Psoas muscle (tissue), 8 donors: Measurements from ENCODE around the gene GRM2. TPM values are rescaled to one million over a fixed set of nuclear protein-coding genes. Genes with fewer than 3 reads are reported as not detected.
"Not testable (repeated sequence)": the region's sequence is repeated elsewhere in the genome, so short reads cannot be mapped to it uniquely, and the experiment has no call there.

Experiments
- ATAC-seq, 4 donors: fragments of 200-7000 bp; cut with Tn5 transposase; one replicate each; pipeline ENCODE4 v1.9.1; 2020; ENCODE audit warnings: moderate library complexity in 3 of 4, mild to moderate bottlenecking in 2 of 4
- DNase-seq, 2 donors: peaks; one replicate each; pipeline ENCODE4 v3.0.0-alpha.2; 2020
- H3K27ac ChIP-seq: fragments of 200-600 bp; one replicate; pipeline ENCODE4 v1.8.0; 2022
- H3K27me3 ChIP-seq, 3 donors: fragments of 200-600 bp in 1 of 3; one replicate each; pipeline versions ENCODE4 v1.6.1 to v1.8.0; 2013 to 2022; ENCODE audit warnings: low read length in 2 of 3, mild to moderate bottlenecking in 2 of 3, moderate library complexity in 1 of 3; ENCODE audit not compliant: insufficient read depth in 3 of 3
- H3K36me3 ChIP-seq, 2 donors: fragments of 200-600 bp in 1 of 2; one replicate each; pipeline versions ENCODE4 v1.6.1 to v1.8.0; 2013 to 2022; ENCODE audit warnings: low read depth in 1 of 2, mild to moderate bottlenecking in 1 of 2, moderate library complexity in 1 of 2; ENCODE audit not compliant: insufficient read depth in 1 of 2
- H3K4me1 ChIP-seq: fragments of 200-600 bp; one replicate; pipeline ENCODE4 v1.8.0; 2022
- H3K4me3 ChIP-seq: fragments of 200-600 bp; one replicate; pipeline ENCODE4 v1.8.0; 2022; ENCODE audit warnings: mild to moderate bottlenecking
- H3K9me3 ChIP-seq: fragments of 200-600 bp; one replicate; pipeline ENCODE4 v1.8.0; 2022
- WGBS, 3 donors: extraction: QIAGEN DNeasy Blood & Tissue Kit; methylation state at CpG; one replicate each; pipeline versions ENCODE4 v1.1.6 to v1.1.7; 2013; 5-methylcytosine and 5-hydroxymethylcytosine counted together
- intact Hi-C, 2 donors: fragments of 100-400 bp; cut with DNase I; formaldehyde crosslinking; loops; one replicate each; pipeline versions ENCODE4 v1.11.0 to v1.14.2; 2022
- polyA plus RNA-seq, 3 donors: library from polyadenylated mRNA; stranded (reverse); fragments of 200-250 nt; gene quantifications; one replicate each; pipeline ENCODE4 v1.2.3, GENCODE V29; 2013
- total RNA-seq, 4 donors: library from RNA; stranded (reverse); fragmentation: NEBNext Ultra II Directional in 2 of 4; extraction: Animal tissue kit (Norgen Biotek cat#: 25700) in 2 of 4; gene quantifications; one replicate each; pipeline versions ENCODE4 v1.2.1 to v1.2.4, GENCODE V29; 2021 to 2023
- TF ChIP-seq, protein P1 (sequence below): fragments of 200-600 bp; IDR thresholded peaks from one replicate; pipeline ENCODE4 v1.8.0; 2022; ENCODE audit warnings: antibody characterized with exemption
- donor health status: healthy with polysubstance abuse.
- donor health status: DM: no; HTN: no; CAD: no; lungs with moderate emphysema.
- donor health status: Bipolar disorder and iron deficiency.
- donor health status: healthy.
- donor health status: DM: yes; HTN: yes; CAD: no.
- donor health status: DM: no; HTN: no; CAD: no.
- donor health status: DM: no; HTN: no; CAD: no.
- donor health status: DM: yes; HTN: yes; CAD: no.

The GRM2 gene
- total and polyA plus RNA-seq, 7 donors, result 0.09 to 0.58 (median 0.15) TPM

DNA sequence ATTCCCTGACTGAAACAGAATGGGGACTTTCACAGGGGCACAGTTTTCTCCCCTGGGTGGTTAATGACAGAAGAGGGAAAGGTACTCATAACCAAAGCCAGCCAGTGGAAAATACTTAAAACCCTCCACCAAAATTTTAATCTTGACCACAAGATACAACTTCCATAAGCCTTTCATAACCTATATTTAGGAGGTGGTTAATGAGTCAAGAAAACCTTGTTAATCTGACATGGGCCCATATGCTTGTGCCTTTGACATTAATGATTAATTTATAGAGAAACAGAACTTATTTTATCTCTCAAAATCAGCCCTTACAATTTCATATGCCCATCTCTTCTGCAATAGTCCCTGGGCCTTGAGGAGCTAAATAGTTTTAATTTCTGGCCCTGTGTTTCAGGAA lies 41.0 kb downstream of the GRM2 start:
- no peaks in the 10 kb centered on the region for H3K36me3 ChIP-seq
- no peaks in the 10 kb centered on the region for H3K4me1 ChIP-seq
- H3K27me3 ChIP-seq, result peaks cover 0 to 2% (median 0%) of the 10 kb centered on the region in 3 donors
- TF ChIP-seq, protein P1, sequence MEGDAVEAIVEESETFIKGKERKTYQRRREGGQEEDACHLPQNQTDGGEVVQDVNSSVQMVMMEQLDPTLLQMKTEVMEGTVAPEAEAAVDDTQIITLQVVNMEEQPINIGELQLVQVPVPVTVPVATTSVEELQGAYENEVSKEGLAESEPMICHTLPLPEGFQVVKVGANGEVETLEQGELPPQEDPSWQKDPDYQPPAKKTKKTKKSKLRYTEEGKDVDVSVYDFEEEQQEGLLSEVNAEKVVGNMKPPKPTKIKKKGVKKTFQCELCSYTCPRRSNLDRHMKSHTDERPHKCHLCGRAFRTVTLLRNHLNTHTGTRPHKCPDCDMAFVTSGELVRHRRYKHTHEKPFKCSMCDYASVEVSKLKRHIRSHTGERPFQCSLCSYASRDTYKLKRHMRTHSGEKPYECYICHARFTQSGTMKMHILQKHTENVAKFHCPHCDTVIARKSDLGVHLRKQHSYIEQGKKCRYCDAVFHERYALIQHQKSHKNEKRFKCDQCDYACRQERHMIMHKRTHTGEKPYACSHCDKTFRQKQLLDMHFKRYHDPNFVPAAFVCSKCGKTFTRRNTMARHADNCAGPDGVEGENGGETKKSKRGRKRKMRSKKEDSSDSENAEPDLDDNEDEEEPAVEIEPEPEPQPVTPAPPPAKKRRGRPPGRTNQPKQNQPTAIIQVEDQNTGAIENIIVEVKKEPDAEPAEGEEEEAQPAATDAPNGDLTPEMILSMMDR, result no peak
- H3K27ac ChIP-seq, result no peak overlapping the region
- ATAC-seq, result no peak
- no peak overlapping the region for H3K4me3 ChIP-seq
- H3K9me3 ChIP-seq, result no peaks in the 10 kb centered on the region
- intact Hi-C loops, result no loop called here
- no peak for DNase-seq

DNA sequence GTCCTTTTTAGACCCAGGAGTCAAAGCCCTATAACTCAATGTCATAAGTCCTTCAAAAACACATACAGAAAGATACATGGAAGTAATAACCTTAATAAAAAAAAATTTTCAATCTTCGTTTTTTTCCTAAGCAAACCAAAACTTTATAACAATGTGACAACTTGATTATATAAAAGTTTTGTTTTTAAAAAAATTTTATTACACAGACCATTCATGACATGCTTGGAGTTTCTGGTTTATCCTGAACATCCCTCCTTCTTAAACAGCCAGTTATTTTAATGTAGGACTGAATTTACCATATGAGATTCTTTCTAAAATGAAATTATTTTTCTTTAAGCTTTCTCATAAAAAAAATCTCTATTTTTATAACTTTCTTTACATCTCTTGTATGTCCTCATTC lies 41.5 kb downstream of the GRM2 start:
- Histone ChIP-seq H3K27me3 (no peaks in the 10 kb centered on the region), H3K4me3 (no peak overlapping the region), H3K4me1 (no peaks in the 10 kb centered on the region), H3K9me3 (no peaks in the 10 kb centered on the region), H3K27ac (no peak overlapping the region), H3K36me3 (no peaks in the 10 kb centered on the region)
- no peak for DNase-seq
- ATAC-seq, result no peak
- WGBS, 3 donors, result 40 to 51% (median 48%) methylated on average over 1 of the region's 1 CpG
- intact Hi-C loops, result no loop called here
- TF ChIP-seq, protein P1, result no peak

DNA sequence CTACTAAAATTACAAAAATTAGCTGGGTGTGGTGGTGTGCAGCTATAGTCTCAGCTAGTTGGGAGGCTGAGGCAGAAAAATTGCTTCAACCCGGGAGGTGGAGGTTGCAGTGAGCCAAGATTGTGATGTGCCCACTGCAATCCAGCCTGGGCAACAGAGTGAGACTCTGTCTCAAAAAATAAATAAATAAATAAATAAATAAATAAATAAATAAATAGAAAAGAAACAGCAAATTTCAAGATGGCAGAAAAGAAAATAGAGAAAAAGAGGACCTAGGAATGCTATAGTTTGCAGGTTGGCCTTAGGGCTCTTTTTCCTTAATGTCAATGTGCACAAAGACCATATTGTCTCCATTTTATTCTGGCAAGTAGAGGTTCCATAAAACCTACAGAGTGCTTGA lies 44.0 kb downstream of the GRM2 start:
- TF ChIP-seq, protein P1, result no peak
- no peak overlapping the region for H3K4me3 ChIP-seq
- intact Hi-C loops, result no loop called here
- no peak overlapping the region for H3K27ac ChIP-seq
- ATAC-seq (no peak), DNase-seq (no peak)
- no peaks in the 10 kb centered on the region for H3K9me3 ChIP-seq
- no peaks in the 10 kb centered on the region for H3K36me3 ChIP-seq
- H3K4me1 ChIP-seq, result no peaks in the 10 kb centered on the region
- no peaks in the 10 kb centered on the region for H3K27me3 ChIP-seq
- WGBS, 3 donors, result 92 to 93% (median 93%) methylated on average over 1 of the region's 1 CpG

DNA sequence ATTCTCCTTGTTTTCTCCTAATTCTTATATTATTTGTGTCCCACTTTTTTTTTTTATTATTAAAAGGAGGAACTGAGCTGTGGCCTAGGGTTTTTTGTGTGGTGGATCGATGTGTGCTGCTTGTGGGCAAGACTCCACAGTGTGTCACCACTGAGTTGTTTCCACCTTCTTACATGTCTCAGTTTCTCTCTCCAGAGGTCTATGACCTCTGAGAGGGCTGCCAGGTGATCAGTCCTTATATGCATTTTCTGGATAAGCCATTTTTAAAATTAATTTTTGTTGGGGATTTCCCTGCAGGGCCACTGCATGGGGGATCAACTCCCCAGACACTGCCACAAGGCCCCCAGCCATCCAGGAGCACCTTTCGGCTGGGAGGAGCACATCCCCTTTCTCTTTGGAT lies 44.4 kb downstream of the GRM2 start:
- Histone ChIP-seq H3K27ac (no peak overlapping the region), H3K4me1 (no peaks in the 10 kb centered on the region), H3K27me3 (no peaks in the 10 kb centered on the region), H3K9me3 (no peaks in the 10 kb centered on the region), H3K36me3 (no peaks in the 10 kb centered on the region), H3K4me3 (no peak overlapping the region)
- DNase-seq, result no peak
- intact Hi-C loops, result no loop called here
- TF ChIP-seq, protein P1, result no peak
- WGBS, 3 donors, result 86 to 93% (median 90%) methylated on average over 2 of the region's 2 CpGs
- no peak for ATAC-seq

DNA sequence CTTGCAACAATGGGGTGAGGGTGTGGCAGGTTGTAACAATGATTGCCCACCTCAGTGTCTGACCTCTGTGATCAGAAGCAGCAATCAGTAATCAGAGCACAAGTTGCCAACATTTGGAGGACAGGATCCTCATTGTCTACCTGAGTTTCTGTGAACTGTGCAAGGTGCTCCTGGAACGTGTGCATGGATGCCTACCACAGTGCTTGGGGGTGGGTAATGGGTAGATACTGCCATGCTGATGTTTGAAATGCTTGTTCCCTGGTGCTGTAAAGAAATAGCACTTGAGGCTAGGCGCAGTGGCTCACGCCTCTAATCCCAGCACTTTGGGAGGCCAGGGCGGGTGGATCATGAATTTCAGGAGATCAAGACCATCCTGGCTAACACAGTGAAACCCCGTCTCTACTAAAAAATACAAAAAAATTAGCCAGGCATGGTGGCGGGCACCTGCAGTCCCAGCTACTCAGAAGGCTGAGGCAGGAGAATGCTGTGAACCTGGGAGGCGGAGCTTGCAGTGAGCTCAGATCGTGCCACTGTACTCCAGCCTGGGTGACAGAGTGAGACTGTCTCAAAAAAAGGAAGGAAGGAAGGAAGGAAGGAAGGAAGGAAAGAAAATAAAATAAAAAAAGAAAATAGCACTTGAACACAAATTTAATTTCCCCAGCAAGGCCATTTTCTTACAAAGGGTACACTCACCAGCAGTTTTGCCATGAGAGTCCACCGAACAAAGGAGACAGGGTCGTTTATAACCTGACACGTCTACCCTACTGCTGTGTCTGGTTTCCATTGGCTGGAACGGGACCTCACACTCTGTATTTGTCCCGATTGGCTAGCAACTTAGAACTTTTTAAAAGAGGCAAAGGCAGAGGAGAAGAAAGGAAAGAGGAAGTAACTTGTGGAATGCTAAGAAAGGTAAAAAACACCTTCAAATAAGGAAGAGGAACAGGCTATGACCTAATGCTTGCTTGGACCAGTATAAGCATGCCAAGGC lies 47.2 kb downstream of the GRM2 start:
- H3K27ac ChIP-seq, H3K9me3 ChIP-seq, DNase-seq, intact Hi-C loops, H3K4me3 ChIP-seq, H3K27me3 ChIP-seq, ATAC-seq, H3K4me1 ChIP-seq, H3K36me3 ChIP-seq: not testable (repeated sequence)
- whole genome bisulfite sequencing, 3 donors, result 62 to 71% (median 67%) methylated on average over 13 of the region's 13 CpGs
